Measurements from ENCODE around the gene SERPINA4.

DNA sequence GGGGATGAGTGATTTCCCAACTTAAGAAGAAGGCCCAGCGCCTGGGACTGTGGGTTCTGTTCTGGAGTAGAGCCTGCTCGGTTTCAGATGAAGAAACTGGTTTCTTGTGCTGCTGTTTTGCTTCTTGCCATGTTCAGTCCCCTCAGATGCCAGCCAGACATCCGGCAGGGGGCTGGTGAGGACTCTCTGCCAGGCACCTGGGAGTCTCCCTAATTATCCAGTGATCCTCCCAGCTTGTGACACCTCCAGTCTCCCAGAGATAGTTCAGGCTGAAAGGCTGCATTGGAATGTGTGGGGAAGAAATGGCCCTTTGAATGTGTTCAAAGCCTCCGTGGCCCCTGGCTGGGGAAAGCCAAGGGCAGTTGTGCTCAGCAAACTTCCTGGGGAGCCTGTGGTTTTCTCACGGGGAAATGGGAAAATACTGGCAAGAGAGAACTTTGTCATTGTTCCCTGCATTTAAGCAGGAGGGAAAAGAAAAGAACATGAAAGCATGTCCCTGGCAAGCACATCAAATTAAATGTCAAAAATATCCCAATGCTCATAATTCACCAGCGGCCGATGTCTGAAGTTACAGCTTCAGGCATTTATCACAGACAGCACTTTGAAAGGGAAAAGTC is 43.5 kb upstream of the SERPINA4 start:
- TF ChIP-seq EP300 (IDR thresholded peaks at IDR 0.05) (no peak), POLR2AphosphoS5 (IDR thresholded peaks at IDR 0.05) (no peak)
- TF ChIP-seq, protein P1, sequence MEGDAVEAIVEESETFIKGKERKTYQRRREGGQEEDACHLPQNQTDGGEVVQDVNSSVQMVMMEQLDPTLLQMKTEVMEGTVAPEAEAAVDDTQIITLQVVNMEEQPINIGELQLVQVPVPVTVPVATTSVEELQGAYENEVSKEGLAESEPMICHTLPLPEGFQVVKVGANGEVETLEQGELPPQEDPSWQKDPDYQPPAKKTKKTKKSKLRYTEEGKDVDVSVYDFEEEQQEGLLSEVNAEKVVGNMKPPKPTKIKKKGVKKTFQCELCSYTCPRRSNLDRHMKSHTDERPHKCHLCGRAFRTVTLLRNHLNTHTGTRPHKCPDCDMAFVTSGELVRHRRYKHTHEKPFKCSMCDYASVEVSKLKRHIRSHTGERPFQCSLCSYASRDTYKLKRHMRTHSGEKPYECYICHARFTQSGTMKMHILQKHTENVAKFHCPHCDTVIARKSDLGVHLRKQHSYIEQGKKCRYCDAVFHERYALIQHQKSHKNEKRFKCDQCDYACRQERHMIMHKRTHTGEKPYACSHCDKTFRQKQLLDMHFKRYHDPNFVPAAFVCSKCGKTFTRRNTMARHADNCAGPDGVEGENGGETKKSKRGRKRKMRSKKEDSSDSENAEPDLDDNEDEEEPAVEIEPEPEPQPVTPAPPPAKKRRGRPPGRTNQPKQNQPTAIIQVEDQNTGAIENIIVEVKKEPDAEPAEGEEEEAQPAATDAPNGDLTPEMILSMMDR (IDR thresholded peaks at IDR 0.05) = no peak

Measured in esophagus muscularis mucosa (tissue), 4 donors.